ENCODE measurements around the gene CCDC50.

CCDC50 gene

GRCh38 chr3:191409791-191410359 is 80.7 kb downstream of the CCDC50 start:
- H3K14ac ChIP-seq (ENCODE audit: low read length), result no peak overlapping the region
- no peak overlapping the region for H2AK5ac ChIP-seq (ENCODE audit: low read depth, low read length)
- H3K4ac ChIP-seq (ENCODE audit: low read length), result no peak overlapping the region
- H3K9me3 ChIP-seq (replicated peaks in 1 of 2; ENCODE audit: control insufficient read depth in 2 of 2, insufficient read depth in 1 of 2, low read depth in 1 of 2, low read length in 2 of 2), result peaks cover 4 to 8% of the 10 kb centered on the region in 2 donors
- H2BK5ac ChIP-seq (ENCODE audit: low read length), result no peak overlapping the region
- no peaks in the 10 kb centered on the region for H3K4me1 ChIP-seq (ENCODE audit: control insufficient read depth in 2 of 2, insufficient read depth in 1 of 2, low read depth in 1 of 2, low read length in 2 of 2)
- no peak overlapping the region for H3K4me2 ChIP-seq (ENCODE audit: insufficient read depth, low read length, poor library complexity, severe bottlenecking)
- no CpG with 5 or more reads among the region's 3 CpGs for WGBS, 2 donors (ENCODE audit: extremely low coverage in 2 of 2, insufficient read length in 2 of 2, insufficient replicate concordance in 1 of 2)
- no peak overlapping the region for H4K8ac ChIP-seq (ENCODE audit: low read depth, low read length)
- no peak overlapping the region for H3K18ac ChIP-seq (ENCODE audit: low read length)
- no peak overlapping the region for H3K27ac ChIP-seq (replicated peaks; ENCODE audit: low read length)
- H2BK12ac ChIP-seq (ENCODE audit: low read length), result no peak overlapping the region
- no peak overlapping the region for H4K91ac ChIP-seq (ENCODE audit: low read depth, low read length, poor library complexity)
- no peak for DNase-seq (ENCODE audit: low spot score)
- no peak overlapping the region for H2BK15ac ChIP-seq (ENCODE audit: low read length)
- H3K27me3 ChIP-seq (ENCODE audit: control insufficient read depth in 3 of 3, insufficient read depth in 3 of 3, low read depth in 1 of 3, low read length in 3 of 3), result no peaks in the 10 kb centered on the region
- H3K79me1 ChIP-seq (ENCODE audit: low read depth, low read length), result no peaks in the 10 kb centered on the region
- H3K9ac ChIP-seq (ENCODE audit: low read depth, low read length, poor library complexity), result no peak overlapping the region
- H2BK120ac ChIP-seq (ENCODE audit: low read depth, low read length), result no peak overlapping the region
- H2AFZ ChIP-seq (ENCODE audit: low read length), result no peak overlapping the region
- no peaks in the 10 kb centered on the region for H3K36me3 ChIP-seq (replicated peaks in 1 of 2; ENCODE audit: control insufficient read depth in 2 of 2, insufficient read depth in 2 of 2, low read length in 2 of 2)
- H3K23ac ChIP-seq (ENCODE audit: low read depth, low read length, poor library complexity), result no peak overlapping the region
- no peak overlapping the region for H3K4me3 ChIP-seq (ENCODE audit: low read length in 2 of 2)

GRCh38 chr3:191412759-191413158 is 83.6 kb downstream of the CCDC50 start:
- Histone ChIP-seq H3K4me3 (ENCODE audit: low read length in 2 of 2) (no peak overlapping the region), H3K4me1 (ENCODE audit: control insufficient read depth in 2 of 2, insufficient read depth in 1 of 2, low read depth in 1 of 2, low read length in 2 of 2) (no peaks in the 10 kb centered on the region), H2BK5ac (ENCODE audit: low read length) (no peak overlapping the region), H3K4me2 (ENCODE audit: insufficient read depth, low read length, poor library complexity, severe bottlenecking) (no peak overlapping the region), H3K9me3 (replicated peaks in 1 of 2; ENCODE audit: control insufficient read depth in 2 of 2, insufficient read depth in 1 of 2, low read depth in 1 of 2, low read length in 2 of 2) (peaks cover 4 to 8% of the 10 kb centered on the region in 2 donors), H2BK12ac (ENCODE audit: low read length) (no peak overlapping the region), H4K8ac (ENCODE audit: low read depth, low read length) (no peak overlapping the region), H3K27me3 (ENCODE audit: control insufficient read depth in 3 of 3, insufficient read depth in 3 of 3, low read depth in 1 of 3, low read length in 3 of 3) (no peaks in the 10 kb centered on the region), H3K4ac (ENCODE audit: low read length) (no peak overlapping the region), H4K91ac (ENCODE audit: low read depth, low read length, poor library complexity) (no peak overlapping the region), H3K14ac (ENCODE audit: low read length) (no peak overlapping the region), H3K9ac (ENCODE audit: low read depth, low read length, poor library complexity) (no peak overlapping the region), H2BK15ac (ENCODE audit: low read length) (no peak overlapping the region), H2AFZ (ENCODE audit: low read length) (no peak overlapping the region), H3K27ac (replicated peaks; ENCODE audit: low read length) (no peak overlapping the region), H3K23ac (ENCODE audit: low read depth, low read length, poor library complexity) (no peak overlapping the region), H3K36me3 (replicated peaks in 1 of 2; ENCODE audit: control insufficient read depth in 2 of 2, insufficient read depth in 2 of 2, low read length in 2 of 2) (no peaks in the 10 kb centered on the region), H3K79me1 (ENCODE audit: low read depth, low read length) (no peaks in the 10 kb centered on the region), H3K18ac (ENCODE audit: low read length) (no peak overlapping the region), H2AK5ac (ENCODE audit: low read depth, low read length) (no peak overlapping the region), H2BK120ac (ENCODE audit: low read depth, low read length) (no peak overlapping the region)
- DNase-seq (ENCODE audit: low spot score), result no peak
- no CpG with 5 or more reads among the region's 1 CpG for WGBS, 2 donors (ENCODE audit: extremely low coverage in 2 of 2, insufficient read length in 2 of 2, insufficient replicate concordance in 1 of 2)

DNA sequence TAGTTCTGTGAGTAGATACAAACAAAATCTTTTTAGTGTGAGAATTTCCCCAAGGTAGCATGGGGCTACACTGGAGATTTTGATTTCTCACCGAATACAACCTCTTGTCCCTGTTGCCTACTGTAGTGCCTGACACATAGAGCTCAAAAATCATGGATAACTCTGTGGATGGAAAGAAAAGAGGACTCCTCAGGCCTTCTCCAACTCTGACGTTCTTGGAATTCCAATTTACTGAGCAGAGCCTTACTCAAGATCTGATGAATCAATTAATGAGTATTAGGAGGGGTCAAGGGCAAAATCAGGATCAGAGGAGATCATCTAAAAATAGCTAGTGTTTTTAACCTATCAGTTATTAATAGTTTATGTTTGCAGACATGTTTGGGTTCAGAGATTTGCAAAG is 85.1 kb downstream of the CCDC50 start:
- Histone ChIP-seq H3K79me1 (ENCODE audit: low read depth, low read length) (no peaks in the 10 kb centered on the region), H3K14ac (ENCODE audit: low read length) (no peak overlapping the region), H2BK120ac (ENCODE audit: low read depth, low read length) (no peak overlapping the region), H2BK12ac (ENCODE audit: low read length) (no peak overlapping the region), H3K4me3 (ENCODE audit: low read length in 2 of 2) (no peak overlapping the region), H2AK5ac (ENCODE audit: low read depth, low read length) (no peak overlapping the region), H3K27ac (replicated peaks; ENCODE audit: low read length) (no peak overlapping the region), H3K9ac (ENCODE audit: low read depth, low read length, poor library complexity) (no peak overlapping the region), H3K9me3 (replicated peaks in 1 of 2; ENCODE audit: control insufficient read depth in 2 of 2, insufficient read depth in 1 of 2, low read depth in 1 of 2, low read length in 2 of 2) (peaks cover 3 to 6% of the 10 kb centered on the region in 2 donors), H3K23ac (ENCODE audit: low read depth, low read length, poor library complexity) (no peak overlapping the region), H3K27me3 (ENCODE audit: control insufficient read depth in 3 of 3, insufficient read depth in 3 of 3, low read depth in 1 of 3, low read length in 3 of 3) (no peaks in the 10 kb centered on the region), H3K4ac (ENCODE audit: low read length) (no peak overlapping the region), H4K8ac (ENCODE audit: low read depth, low read length) (no peak overlapping the region), H3K18ac (ENCODE audit: low read length) (no peak overlapping the region), H2AFZ (ENCODE audit: low read length) (no peak overlapping the region), H2BK15ac (ENCODE audit: low read length) (no peak overlapping the region), H3K4me2 (ENCODE audit: insufficient read depth, low read length, poor library complexity, severe bottlenecking) (no peak overlapping the region), H3K36me3 (replicated peaks in 1 of 2; ENCODE audit: control insufficient read depth in 2 of 2, insufficient read depth in 2 of 2, low read length in 2 of 2) (no peaks in the 10 kb centered on the region), H3K4me1 (ENCODE audit: control insufficient read depth in 2 of 2, insufficient read depth in 1 of 2, low read depth in 1 of 2, low read length in 2 of 2) (no peaks in the 10 kb centered on the region), H2BK5ac (ENCODE audit: low read length) (no peak overlapping the region), H4K91ac (ENCODE audit: low read depth, low read length, poor library complexity) (no peak overlapping the region)
- DNase-seq (ENCODE audit: low spot score), result no peak
- no CpG with 5 or more reads among the region's 2 CpGs for WGBS, 2 donors (ENCODE audit: extremely low coverage in 2 of 2, insufficient read length in 2 of 2, insufficient replicate concordance in 1 of 2)

DNA sequence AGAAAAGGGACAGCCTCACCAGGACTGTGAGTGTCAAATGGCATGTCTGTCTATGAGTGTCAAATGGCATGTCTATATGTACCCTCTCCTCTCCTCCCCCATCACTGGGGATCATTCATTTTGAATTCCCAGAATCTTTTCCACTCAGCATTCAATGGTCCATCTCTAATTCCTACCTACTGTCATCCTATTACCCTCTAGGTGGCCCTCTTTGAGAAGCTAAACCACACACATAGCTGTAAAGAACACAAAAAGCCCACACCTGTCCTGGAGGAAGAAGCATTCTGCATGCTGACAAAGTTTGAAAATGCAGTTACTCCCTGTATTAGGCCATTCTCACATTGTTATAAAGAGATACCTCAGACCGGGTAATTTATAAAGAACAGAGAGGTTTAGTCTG is 85.5 kb downstream of the CCDC50 start:
- H2BK120ac ChIP-seq (ENCODE audit: low read depth, low read length), result no peak overlapping the region
- H3K23ac ChIP-seq (ENCODE audit: low read depth, low read length, poor library complexity), result no peak overlapping the region
- no peak overlapping the region for H2AFZ ChIP-seq (ENCODE audit: low read length)
- H2BK15ac ChIP-seq (ENCODE audit: low read length), result no peak overlapping the region
- peaks cover 0 to 2% of the 10 kb centered on the region in 2 donors for H3K9me3 ChIP-seq (replicated peaks in 1 of 2; ENCODE audit: control insufficient read depth in 2 of 2, insufficient read depth in 1 of 2, low read depth in 1 of 2, low read length in 2 of 2)
- H3K4ac ChIP-seq (ENCODE audit: low read length), result no peak overlapping the region
- H3K4me1 ChIP-seq (ENCODE audit: control insufficient read depth in 2 of 2, insufficient read depth in 1 of 2, low read depth in 1 of 2, low read length in 2 of 2), result no peaks in the 10 kb centered on the region
- H3K14ac ChIP-seq (ENCODE audit: low read length), result no peak overlapping the region
- no peak overlapping the region for H4K91ac ChIP-seq (ENCODE audit: low read depth, low read length, poor library complexity)
- no peak overlapping the region for H3K18ac ChIP-seq (ENCODE audit: low read length)
- DNase-seq (ENCODE audit: low spot score), result no peak
- no peaks in the 10 kb centered on the region for H3K79me1 ChIP-seq (ENCODE audit: low read depth, low read length)
- H2AK5ac ChIP-seq (ENCODE audit: low read depth, low read length), result no peak overlapping the region
- H3K4me2 ChIP-seq (ENCODE audit: insufficient read depth, low read length, poor library complexity, severe bottlenecking), result no peak overlapping the region
- H3K36me3 ChIP-seq (replicated peaks in 1 of 2; ENCODE audit: control insufficient read depth in 2 of 2, insufficient read depth in 2 of 2, low read length in 2 of 2), result no peaks in the 10 kb centered on the region
- H2BK5ac ChIP-seq (ENCODE audit: low read length), result no peak overlapping the region
- H3K4me3 ChIP-seq (ENCODE audit: low read length in 2 of 2), result no peak overlapping the region
- H4K8ac ChIP-seq (ENCODE audit: low read depth, low read length), result no peak overlapping the region
- H3K27me3 ChIP-seq (ENCODE audit: control insufficient read depth in 3 of 3, insufficient read depth in 3 of 3, low read depth in 1 of 3, low read length in 3 of 3), result no peaks in the 10 kb centered on the region
- H3K9ac ChIP-seq (ENCODE audit: low read depth, low read length, poor library complexity), result no peak overlapping the region
- H3K27ac ChIP-seq (replicated peaks; ENCODE audit: low read length), result no peak overlapping the region
- no CpG with 5 or more reads among the region's 1 CpG for WGBS, 2 donors (ENCODE audit: extremely low coverage in 2 of 2, insufficient read length in 2 of 2, insufficient replicate concordance in 1 of 2)
- no peak overlapping the region for H2BK12ac ChIP-seq (ENCODE audit: low read length)

Measured in neuronal stem cell (in vitro differentiated cells).